C4-2B (cell line): ENCODE data around the gene CCDC33.

ENCODE experiments used
- H3K27ac ChIP-seq: fragments of 450-650 bp; 2 replicates; pipeline ENCODE4 v1.5.1; 2017
- CTCF ChIP-seq: fragments of 450-650 bp; conservative IDR thresholded peaks from 2 replicates; pipeline ENCODE4 v1.5.1; 2017; ENCODE audit warnings: mild to moderate bottlenecking
- ZFX ChIP-seq: fragments of 450-650 bp; IDR thresholded peaks from 2 replicates; pipeline ENCODE4 v1.6.1; 2017

CCDC33 gene

GRCh38 chr15:74208901-74209559 is 27.1 kb upstream of the CCDC33 start:
- H3K27ac ChIP-seq, result no peak overlapping the region
- TF ChIP-seq CTCF, result no peak

GRCh38 chr15:74209560-74209958 is 26.6 kb upstream of the CCDC33 start:
- no peak for TF ChIP-seq CTCF
- TF ChIP-seq ZFX, result no peak
- H3K27ac ChIP-seq, result no peak overlapping the region

GRCh38 chr15:74209997-74210671 is 26.0 kb upstream of the CCDC33 start:
- H3K27ac ChIP-seq, result no peak overlapping the region
- TF ChIP-seq CTCF (no peak), ZFX (no peak)

- H3K27ac ChIP-seq, result no peak overlapping the region
- TF ChIP-seq ZFX, result no peak
- no peak for TF ChIP-seq CTCF
Measured at GRCh38 chr15:74210729-74211128, 25.4 kb upstream of the CCDC33 start.

- H3K27ac ChIP-seq, result no peak overlapping the region
- no peak for TF ChIP-seq ZFX
- no peak for TF ChIP-seq CTCF
Measured at GRCh38 chr15:74211656-74212055, 24.5 kb upstream of the CCDC33 start.

- no peak for TF ChIP-seq ZFX
- no peak for TF ChIP-seq CTCF
Measured at GRCh38 chr15:74212494-74212893, 23.6 kb upstream of the CCDC33 start.

GRCh38 chr15:74213858-74214284 is 22.3 kb upstream of the CCDC33 start:
- TF ChIP-seq CTCF, result no peak
- TF ChIP-seq ZFX, result no peak
- no peak overlapping the region for H3K27ac ChIP-seq

More at GRCh38 chr15:74212494-74212893, 23.6 kb upstream of the CCDC33 start:
- no peak overlapping the region for H3K27ac ChIP-seq
